Stimulated activated CD8-positive, alpha-beta memory T cell treated with anti-CD3 and anti-CD28 coated beads, Interleukin-7, amount 100 ng/mL, for 48 hours (primary cell): ENCODE data around the gene CNTNAP4.

Experiments used
- DNase-seq, 2 donors: peaks; one replicate each; pipeline ENCODE4 v3.0.0-alpha.2; 2020; ENCODE audit warnings: low read depth in 1 of 2; ENCODE audit errors: extremely low read depth in 1 of 2

CNTNAP4 gene

GRCh38 chr16:76574651-76575050 lies 297.4 kb downstream of the CNTNAP4 start:
- DNase-seq = no peak

GRCh38 chr16:76576526-76576925 lies 299.3 kb downstream of the CNTNAP4 start:
- no peak for DNase-seq

- DNase-seq = no peak
Measured at GRCh38 chr16:76577003-76577402, 299.8 kb downstream of the CNTNAP4 start.

GRCh38 chr16:76579277-76579922 lies 302.2 kb downstream of the CNTNAP4 start:
- no peak for DNase-seq

- no peak for DNase-seq
Measured at GRCh38 chr16:76583466-76583865, 306.3 kb downstream of the CNTNAP4 start.

GRCh38 chr16:76583945-76584344 lies 306.7 kb downstream of the CNTNAP4 start:
- no peak for DNase-seq

GRCh38 chr16:76598498-76598897 lies 321.3 kb downstream of the CNTNAP4 start:
- no peak for DNase-seq

- DNase-seq = no peak
Measured at GRCh38 chr16:76607317-76607716, 330.1 kb downstream of the CNTNAP4 start.
